GM19328 (cell line): Measurements from ENCODE around the gene GNG8.

ENCODE experiments used
- ATAC-seq: cut with Tn5 transposase; IDR thresholded peaks from one replicate; pipeline ENCODE4 v1.9.1; 2021; ENCODE audit warnings: mild to moderate bottlenecking, moderate library complexity; ENCODE audit not compliant: unreplicated experiment

Gene GNG8

GRCh38 chr19:46620716-46621115, 15.3 kb downstream of the GNG8 start:
- ATAC-seq: no peak

- no peak for ATAC-seq
Observed at GRCh38 chr19:46620267-46620666, 15.7 kb downstream of the GNG8 start.

GRCh38 chr19:46618670-46619231, 17.3 kb downstream of the GNG8 start:
- ATAC-seq: no peak

GRCh38 chr19:46617601-46618000, 18.4 kb downstream of the GNG8 start:
- no peak for ATAC-seq

GRCh38 chr19:46616631-46617322, 19.2 kb downstream of the GNG8 start:
- ATAC-seq: no peak

- ATAC-seq: no peak
Observed at GRCh38 chr19:46615966-46616365, 20.0 kb downstream of the GNG8 start.

- no peak for ATAC-seq
Observed at GRCh38 chr19:46614114-46614722, 21.8 kb downstream of the GNG8 start.

- no peak for ATAC-seq
Observed at GRCh38 chr19:46613525-46613924, 22.5 kb downstream of the GNG8 start.

GRCh38 chr19:46611776-46612175, 24.2 kb downstream of the GNG8 start:
- ATAC-seq: no peak

GRCh38 chr19:46610851-46611770, 24.9 kb downstream of the GNG8 start:
- ATAC-seq: no peak

GRCh38 chr19:46610413-46610775, 25.6 kb downstream of the GNG8 start:
- ATAC-seq: no peak

GRCh38 chr19:46609511-46610412, 26.2 kb downstream of the GNG8 start:
- ATAC-seq: no peak

GRCh38 chr19:46608581-46609345, 27.2 kb downstream of the GNG8 start:
- ATAC-seq: no peak

GRCh38 chr19:46608178-46608577, 27.8 kb downstream of the GNG8 start:
- no peak for ATAC-seq

- no peak for ATAC-seq
Observed at GRCh38 chr19:46607448-46607841, 28.6 kb downstream of the GNG8 start.

- no peak for ATAC-seq
Observed at GRCh38 chr19:46606681-46607447, 29.1 kb downstream of the GNG8 start.

GRCh38 chr19:46606019-46606418, 30.0 kb downstream of the GNG8 start:
- ATAC-seq: no peak

- ATAC-seq: no peak
Observed at GRCh38 chr19:46605356-46605821, 30.6 kb downstream of the GNG8 start.
